Stimulated activated CD4-positive, alpha-beta T cell treated with anti-CD3 and anti-CD28 coated beads, Interleukin-12 subunit alpha, Interleukin-12 subunit beta, amount 100 ng/mL, for 48 hours (primary cell): ENCODE measurements around the gene DPP6.

ENCODE experiments used
- DNase-seq, 3 donors: peaks; one replicate each; pipeline ENCODE4 v3.0.0-alpha.2; 2020; ENCODE audit warnings: low read depth in 2 of 3, low spot score in 1 of 3

Gene DPP6

GRCh38 chr7:154855366-154855765, 803.2 kb downstream of the DPP6 start:
- DNase-seq = no peak

DNA sequence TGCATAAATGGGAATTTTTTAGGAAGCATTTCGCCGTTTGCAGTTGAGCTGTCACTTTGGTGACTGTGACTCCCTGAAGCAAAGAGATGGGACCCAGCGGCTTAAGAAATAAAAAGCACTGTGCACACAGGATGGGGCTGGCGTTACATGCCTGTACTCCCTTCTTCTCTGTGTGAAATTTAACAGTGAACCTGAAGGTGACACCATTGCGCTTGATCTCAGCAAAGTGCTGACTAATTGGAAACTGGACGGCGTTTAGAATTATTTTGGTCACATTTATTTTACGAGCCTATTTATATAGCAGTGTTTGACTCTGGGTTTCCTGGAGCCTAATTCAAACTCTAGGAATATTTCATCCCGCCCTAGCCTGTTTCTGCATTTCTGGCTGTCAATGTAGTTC, 804.5 kb downstream of the DPP6 start:
- DNase-seq = no peak

GRCh38 chr7:154857240-154857639, 805.0 kb downstream of the DPP6 start:
- no peak for DNase-seq

GRCh38 chr7:154857728-154858681, 805.8 kb downstream of the DPP6 start:
- no peak for DNase-seq

DNA sequence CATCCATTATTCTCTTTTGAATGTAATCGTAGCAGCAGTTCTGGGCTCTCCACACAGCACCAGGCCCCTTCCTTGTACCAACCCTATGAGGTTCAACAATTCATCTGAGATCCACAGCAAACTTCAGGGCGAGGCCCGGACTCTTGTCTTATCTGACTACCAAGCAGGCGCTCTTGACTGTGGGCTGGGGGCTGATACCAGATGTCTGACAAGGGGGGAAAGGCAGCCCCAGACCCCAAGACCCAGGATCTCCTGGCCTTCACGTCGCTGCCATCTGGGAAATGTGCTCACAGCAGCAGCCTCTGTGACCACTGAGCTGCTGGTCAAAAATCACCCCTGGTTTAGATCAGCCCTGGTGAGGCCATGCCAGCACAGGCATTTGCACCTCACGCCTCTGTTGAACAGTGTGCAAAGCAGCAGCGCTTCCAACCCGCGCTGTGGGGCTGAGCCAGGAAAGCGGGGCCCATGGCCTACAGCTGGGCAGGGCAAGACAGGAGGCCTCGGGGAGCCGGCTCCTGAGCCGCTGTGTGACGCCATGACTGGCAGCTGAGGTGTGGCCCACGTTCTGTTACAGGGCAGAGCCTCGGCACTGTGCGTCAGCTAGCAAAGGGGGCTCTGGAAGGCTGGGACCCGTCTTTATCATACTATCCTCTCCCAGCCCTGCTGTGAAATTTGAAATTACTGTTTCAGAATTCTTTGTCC, 806.8 kb downstream of the DPP6 start:
- DNase-seq = no peak

DNA sequence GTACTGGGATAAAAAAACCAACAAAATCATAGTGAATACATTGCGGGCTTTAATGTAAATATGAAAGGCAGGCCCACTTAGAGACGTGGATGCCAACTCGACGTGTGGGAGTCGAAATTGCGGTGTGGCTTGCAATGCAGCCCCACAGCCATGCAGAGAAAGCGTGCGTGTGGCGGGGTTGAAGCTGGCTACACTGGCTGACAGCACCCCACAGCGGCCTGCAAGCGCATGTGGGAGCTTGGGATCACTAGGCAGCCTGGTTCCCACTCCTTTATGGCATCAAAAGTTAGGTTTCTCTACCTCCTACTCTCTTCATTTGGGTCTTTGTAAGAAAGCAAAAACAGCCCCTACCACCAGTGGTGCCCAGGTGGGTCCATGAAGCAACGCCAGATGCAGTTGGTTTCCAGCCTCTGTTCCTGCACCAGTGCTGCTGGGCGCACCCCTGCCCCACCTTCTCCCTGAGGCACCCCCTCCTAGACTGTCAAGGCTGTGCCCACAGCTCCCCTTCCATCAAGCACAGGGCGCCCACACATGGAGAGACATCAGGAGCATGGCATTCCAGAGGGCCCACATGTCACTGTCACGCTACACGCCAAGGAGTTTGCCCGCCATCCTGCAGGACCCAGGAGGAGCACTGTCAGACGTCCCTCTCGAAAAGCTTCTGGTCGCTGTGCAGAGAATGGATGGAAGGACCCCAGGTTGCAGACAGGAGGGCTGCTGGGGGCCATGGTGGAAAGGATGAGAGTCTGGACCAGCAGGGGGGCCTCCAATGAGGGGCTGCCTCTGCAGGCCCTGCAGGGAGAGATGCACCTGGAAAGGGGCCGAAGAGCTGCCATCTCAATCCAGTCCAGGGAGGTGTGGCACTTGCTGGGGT, 807.8 kb downstream of the DPP6 start:
- DNase-seq = no peak

DNA sequence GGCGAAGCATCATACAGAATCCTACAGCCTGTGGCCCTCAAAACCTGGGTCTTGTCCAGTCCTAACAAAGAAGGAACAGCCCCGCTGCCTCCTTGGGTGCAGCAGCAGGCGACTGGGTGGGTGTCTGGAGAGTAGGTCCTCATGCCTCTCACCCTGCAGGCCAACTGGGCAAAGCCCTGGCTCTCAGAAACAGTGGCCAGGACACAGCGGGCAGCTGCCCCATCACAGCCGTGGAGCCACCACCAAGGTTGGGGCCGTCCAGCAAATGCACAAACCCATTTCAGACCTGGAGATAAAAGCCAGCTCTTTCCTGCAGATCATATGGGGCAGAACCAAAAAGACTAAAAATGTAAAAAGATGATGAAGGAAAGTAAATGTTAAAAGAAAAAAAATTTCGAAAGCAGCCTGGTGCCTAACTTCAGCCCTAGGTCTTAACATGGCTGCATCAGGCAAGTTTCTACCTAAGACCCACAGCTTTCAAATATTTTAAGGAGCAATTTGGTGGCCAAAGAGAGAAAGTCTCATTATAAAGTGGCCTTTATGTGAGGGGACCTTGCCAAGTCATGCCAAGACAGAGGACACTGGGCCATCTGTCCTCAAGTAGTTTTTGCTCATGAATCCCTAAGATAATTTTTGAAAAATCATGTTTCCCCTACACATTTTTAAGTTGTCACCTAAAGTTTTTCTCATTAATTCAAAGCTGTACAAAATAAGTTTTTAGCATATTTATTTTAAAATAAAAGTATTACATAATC, 808.6 kb downstream of the DPP6 start:
- no peak for DNase-seq

- DNase-seq = no peak
These were observed 809.4 kb downstream of the DPP6 start for GRCh38 chr7:154861589-154861988.

DNA sequence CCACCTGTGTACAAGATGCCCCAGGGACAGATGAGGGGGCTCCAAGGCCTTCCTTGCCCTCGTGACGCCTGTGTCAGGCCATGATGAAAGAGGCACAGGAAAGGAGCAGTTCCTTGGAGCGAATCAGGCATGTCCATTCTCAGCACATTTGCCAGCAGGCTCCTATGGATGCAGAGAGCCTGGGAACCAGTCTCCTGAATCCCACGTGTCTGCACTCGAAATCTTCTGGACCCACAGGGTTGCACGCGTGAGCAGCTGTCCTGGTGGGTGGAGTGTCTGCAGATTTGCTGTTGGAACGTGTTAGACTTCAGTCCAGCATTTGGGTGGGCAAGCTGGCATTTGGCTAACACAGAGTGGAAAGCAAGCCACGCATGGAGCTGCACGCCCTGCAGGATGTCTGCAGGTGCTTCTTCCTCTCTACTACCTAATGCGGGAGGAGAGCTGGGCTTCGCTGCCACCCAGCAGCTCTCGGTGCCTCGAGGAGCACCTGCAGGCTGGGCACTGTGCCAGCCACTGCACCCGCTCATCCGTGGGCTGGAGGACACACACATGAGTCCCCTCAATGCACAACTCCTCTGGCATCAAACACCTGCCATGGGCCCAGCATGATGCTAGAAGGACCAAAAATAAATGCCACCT, 810.1 kb downstream of the DPP6 start:
- no peak for DNase-seq

DNA sequence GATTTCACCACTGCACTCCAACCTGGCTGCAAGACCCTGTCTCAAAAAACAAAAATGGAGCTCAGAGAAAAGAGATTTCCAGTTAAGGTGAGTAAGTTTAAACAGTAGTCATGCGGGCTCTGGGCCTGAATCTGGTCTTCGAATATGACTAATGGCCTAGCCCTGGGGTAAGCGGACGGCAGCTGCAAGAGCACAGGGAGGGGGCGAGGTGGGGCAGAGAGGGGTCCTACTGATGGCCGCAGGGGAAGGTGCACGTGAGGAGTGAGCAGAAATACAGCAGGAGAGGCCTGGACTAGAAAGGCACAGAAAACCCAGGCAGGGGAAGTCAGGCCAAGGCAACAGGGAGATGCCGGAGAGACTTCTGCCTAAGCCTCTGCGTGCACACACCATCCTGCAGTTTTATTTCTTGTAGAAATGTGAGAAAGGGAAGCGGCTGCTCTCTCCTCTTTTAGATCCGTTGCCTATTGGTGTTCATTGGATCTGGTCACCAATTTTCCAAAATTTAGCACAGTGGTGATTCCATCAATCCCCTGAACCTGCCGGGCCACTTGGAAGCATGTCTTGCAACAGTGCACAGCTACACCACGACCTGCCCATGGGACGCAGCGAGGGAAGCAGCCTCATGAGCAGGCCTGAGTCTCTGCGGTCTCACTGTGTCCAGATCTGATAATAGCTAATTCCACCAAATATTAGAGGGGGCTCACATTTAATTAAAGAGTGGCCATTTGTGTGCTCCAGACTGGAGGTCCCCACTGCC, 811.7 kb downstream of the DPP6 start:
- DNase-seq = no peak

DNA sequence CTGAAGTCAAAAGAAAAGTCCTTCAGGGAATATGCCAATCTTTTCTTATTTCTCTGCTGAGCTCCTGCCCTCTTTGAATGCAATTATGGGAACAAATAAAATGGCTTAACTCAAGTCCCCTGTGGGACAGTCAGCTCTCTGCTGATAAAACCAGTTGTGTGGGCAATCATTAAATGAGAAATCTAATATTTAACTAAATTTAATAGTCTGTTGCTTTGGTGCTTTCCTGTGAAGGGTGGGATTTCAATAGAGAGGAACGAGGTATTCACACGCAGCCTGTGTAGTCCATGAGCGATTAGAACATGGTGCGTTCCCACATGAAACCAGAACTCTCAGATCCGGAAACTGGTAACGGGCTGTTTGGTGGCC, 812.3 kb downstream of the DPP6 start:
- DNase-seq = no peak

GRCh38 chr7:154865984-154866685, 813.9 kb downstream of the DPP6 start:
- no peak for DNase-seq

DNA sequence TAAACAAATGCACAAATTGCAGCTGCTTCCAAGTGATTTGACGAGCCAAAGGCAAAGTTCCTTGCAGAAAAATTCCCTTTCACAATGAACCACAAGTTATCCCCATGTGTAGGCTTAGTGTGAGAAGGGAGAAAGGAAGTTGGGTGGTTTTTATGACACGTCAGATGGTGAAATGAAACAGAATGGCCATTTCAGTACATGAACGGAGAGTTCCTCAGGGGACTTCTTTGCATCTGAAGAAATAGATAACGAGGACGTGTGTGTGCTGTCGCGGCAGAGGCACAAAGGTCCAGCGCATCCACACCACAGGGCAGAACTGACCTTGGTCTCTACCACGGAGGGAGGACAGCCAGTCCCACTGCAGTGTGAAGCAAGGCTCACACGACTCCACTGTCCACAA, 814.9 kb downstream of the DPP6 start:
- DNase-seq = no peak

GRCh38 chr7:154868921-154869320, 816.7 kb downstream of the DPP6 start:
- no peak for DNase-seq

DNA sequence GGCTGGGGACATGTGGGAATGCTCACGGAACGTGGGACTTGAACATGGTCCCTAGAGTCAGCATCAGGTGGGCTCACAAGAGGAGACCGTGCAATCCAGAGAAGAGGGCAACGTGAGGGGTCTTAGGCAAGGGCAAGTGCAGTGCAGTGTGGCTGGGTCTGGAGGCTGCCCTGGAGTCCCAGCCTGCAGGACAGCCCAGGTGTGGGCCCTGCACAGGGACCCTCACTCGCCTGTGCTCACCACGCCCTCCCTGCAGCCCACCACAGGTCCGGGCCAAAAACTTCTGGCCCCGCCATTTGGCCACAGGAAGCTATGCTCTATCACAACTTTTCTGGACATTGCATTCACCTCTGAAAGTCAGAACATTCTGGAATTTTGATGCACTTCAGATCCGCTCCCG, 817.2 kb downstream of the DPP6 start:
- DNase-seq = no peak

DNA sequence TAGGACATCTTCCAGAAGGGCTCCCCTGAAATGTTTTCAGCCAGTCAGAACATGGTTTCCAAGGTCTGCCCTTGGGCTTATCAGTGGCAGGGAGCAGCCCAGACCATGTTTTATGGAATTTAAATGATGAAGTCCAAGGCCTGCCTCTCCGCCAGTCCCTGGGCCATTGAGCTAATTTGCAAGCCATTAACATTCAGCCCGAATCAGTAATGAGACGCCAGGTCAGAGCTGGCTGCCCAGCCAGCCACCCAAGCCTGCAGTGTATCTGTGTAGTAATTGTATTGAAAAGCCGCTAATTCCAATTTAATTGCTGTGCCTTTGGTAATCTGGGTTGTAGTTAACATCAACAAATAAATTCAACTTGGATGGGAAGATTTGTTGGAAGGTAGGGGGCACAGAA, 819.3 kb downstream of the DPP6 start:
- DNase-seq = no peak

GRCh38 chr7:154871928-154872750, 819.9 kb downstream of the DPP6 start:
- DNase-seq = no peak
